ENCODE data around the gene PPEF2.

The PPEF2 gene

DNA sequence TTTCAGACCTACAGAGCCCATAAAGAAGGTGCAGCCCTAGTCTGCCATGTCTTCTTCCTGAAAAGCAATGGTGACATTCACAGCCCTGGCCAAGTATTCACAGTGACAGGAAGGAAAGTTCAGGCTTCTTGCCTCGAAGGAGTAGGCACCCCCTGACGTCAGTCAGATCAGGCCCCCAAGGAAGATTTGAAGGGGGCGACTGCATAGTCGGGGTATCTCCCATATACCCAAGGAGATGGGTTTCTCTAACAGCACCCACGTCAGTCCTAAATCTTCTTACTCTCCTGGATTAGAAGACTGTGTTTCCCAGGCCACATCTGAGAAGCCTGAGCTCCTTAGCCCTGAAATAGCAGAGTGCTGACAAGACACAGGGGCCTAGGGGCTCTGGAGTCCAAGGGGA lies at the start of gene PPEF2:
PPEF2 (minus strand) TSS at position 101 of the 400 bp plus-strand sequence. CDS start 6,127 bp downstream, outside the sequence.
- TF ChIP-seq, protein P1, sequence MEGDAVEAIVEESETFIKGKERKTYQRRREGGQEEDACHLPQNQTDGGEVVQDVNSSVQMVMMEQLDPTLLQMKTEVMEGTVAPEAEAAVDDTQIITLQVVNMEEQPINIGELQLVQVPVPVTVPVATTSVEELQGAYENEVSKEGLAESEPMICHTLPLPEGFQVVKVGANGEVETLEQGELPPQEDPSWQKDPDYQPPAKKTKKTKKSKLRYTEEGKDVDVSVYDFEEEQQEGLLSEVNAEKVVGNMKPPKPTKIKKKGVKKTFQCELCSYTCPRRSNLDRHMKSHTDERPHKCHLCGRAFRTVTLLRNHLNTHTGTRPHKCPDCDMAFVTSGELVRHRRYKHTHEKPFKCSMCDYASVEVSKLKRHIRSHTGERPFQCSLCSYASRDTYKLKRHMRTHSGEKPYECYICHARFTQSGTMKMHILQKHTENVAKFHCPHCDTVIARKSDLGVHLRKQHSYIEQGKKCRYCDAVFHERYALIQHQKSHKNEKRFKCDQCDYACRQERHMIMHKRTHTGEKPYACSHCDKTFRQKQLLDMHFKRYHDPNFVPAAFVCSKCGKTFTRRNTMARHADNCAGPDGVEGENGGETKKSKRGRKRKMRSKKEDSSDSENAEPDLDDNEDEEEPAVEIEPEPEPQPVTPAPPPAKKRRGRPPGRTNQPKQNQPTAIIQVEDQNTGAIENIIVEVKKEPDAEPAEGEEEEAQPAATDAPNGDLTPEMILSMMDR (IDR thresholded peaks at IDR 0.05): no peak

- TF ChIP-seq, protein P1 (IDR thresholded peaks at IDR 0.05): no peak
Observed at GRCh38 chr4:75950213-75950815, 48.1 kb upstream of the PPEF2 start.

GRCh38 chr4:75948822-75949444 lies 46.7 kb upstream of the PPEF2 start:
- TF ChIP-seq, protein P1 (IDR thresholded peaks at IDR 0.05): no peak

GRCh38 chr4:75940692-75941253 lies 38.5 kb upstream of the PPEF2 start, which contains the start of gene NAAA:
TSS of gene NAAA (minus strand) at chr4:75941013. CDS start at chr4:75940949, 64 bp downstream.
- TF ChIP-seq, protein P1 (IDR thresholded peaks at IDR 0.05): peak; percentile 25; the same call in 1 of the 2 replicates

- TF ChIP-seq, protein P1 (IDR thresholded peaks at IDR 0.05): no peak
Observed at GRCh38 chr4:75939890-75940691, 37.8 kb upstream of the PPEF2 start.

DNA sequence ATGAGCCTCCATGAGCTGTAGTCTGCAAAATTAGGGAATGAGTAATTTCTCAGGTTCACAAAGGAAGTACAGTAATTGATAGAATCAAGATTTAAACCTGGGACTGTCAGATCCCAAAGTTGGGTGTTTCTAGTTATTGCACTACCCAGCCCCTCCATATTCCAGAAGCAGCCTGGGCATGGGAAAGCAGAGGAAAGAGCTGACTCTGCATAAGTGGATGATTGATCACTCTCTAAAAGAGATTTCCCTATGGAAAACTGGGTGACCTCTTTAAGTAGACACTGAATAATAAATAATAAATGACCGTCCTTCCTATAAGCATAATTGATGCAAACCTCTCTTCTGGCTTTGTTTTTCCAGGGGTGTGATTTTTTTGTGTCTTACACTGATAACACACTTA lies 33.4 kb upstream of the PPEF2 start:
- TF ChIP-seq, protein P1 (IDR thresholded peaks at IDR 0.05): no peak

GRCh38 chr4:75930152-75930551 lies 27.9 kb upstream of the PPEF2 start:
- TF ChIP-seq, protein P1 (IDR thresholded peaks at IDR 0.05): no peak

Data from LNCAP (cell line).